Right renal cortex interstitium (tissue), 3 donors: ENCODE results near the gene TSKU. TPM values are rescaled to one million over a fixed set of nuclear protein-coding genes. Genes with fewer than 3 reads are reported as not detected.

Source experiments
- DNase-seq, 3 donors: peaks; one replicate each; pipeline ENCODE4 v3.0.0-alpha.2; 2013; ENCODE audit warnings: low read depth in 3 of 3, low spot score in 2 of 3
- polyA plus RNA-seq, 3 donors: library from polyadenylated mRNA; unstranded; fragments of 120-200 nt; gene quantifications; one replicate each; pipeline ENCODE4 v1.2.1, GENCODE V29; 2013; ENCODE audit not compliant: insufficient read length in 3 of 3

TSKU gene
- polyA plus RNA-seq, 3 donors, result 21.8 to 23.1 (median 21.9) TPM

GRCh38 chr11:76750746-76751145 is 32.4 kb upstream of the TSKU start:
- DNase-seq, result no peak

- DNase-seq, result no peak
Measured at GRCh38 chr11:76752321-76753143, 30.6 kb upstream of the TSKU start.

- no peak for DNase-seq
Measured at GRCh38 chr11:76753449-76753848, 29.7 kb upstream of the TSKU start.

- no peak for DNase-seq
Measured at GRCh38 chr11:76753950-76754349, 29.2 kb upstream of the TSKU start.

GRCh38 chr11:76756341-76756741 is 26.8 kb upstream of the TSKU start:
- DNase-seq, result no peak

GRCh38 chr11:76758311-76758710 is 24.8 kb upstream of the TSKU start:
- DNase-seq, result no peak

GRCh38 chr11:76759092-76759491 is 24.1 kb upstream of the TSKU start:
- DNase-seq, result no peak

GRCh38 chr11:76759517-76759916 is 23.6 kb upstream of the TSKU start:
- DNase-seq, result no peak

GRCh38 chr11:76760236-76760635 is 22.9 kb upstream of the TSKU start:
- DNase-seq, result no peak

GRCh38 chr11:76761718-76762355 is 21.3 kb upstream of the TSKU start:
- DNase-seq, result no peak

GRCh38 chr11:76762356-76762752 is 20.8 kb upstream of the TSKU start:
- no peak for DNase-seq

- DNase-seq, result no peak
Measured at GRCh38 chr11:76762867-76763572, 20.1 kb upstream of the TSKU start.

GRCh38 chr11:76763573-76764346 is 19.4 kb upstream of the TSKU start:
- DNase-seq, result no peak

GRCh38 chr11:76764941-76765665 is 18.1 kb upstream of the TSKU start:
- no peak for DNase-seq

GRCh38 chr11:76765863-76766350 is 17.2 kb upstream of the TSKU start:
- no peak for DNase-seq

GRCh38 chr11:76766521-76766920 is 16.6 kb upstream of the TSKU start:
- DNase-seq, result no peak

- DNase-seq, result no peak
Measured at GRCh38 chr11:76767659-76768058, 15.5 kb upstream of the TSKU start.

- DNase-seq, result no peak
Measured at GRCh38 chr11:76768088-76768908, 14.9 kb upstream of the TSKU start.

- no peak for DNase-seq
Measured at GRCh38 chr11:76768909-76769560, 14.1 kb upstream of the TSKU start.
